SU-DHL-6 (cell line): ENCODE results near the gene FGD5.

Experiments used
- CTCF ChIP-seq: fragments of 200-600 bp; sonication (generic); IDR thresholded peaks from one replicate; pipeline ENCODE4 v1.5.1; 2017; ENCODE audit warnings: antibody characterized with exemption, mild to moderate bottlenecking, low read length, moderate library complexity; ENCODE audit not compliant: insufficient read depth, poor library complexity, severe bottlenecking
- EZH2phosphoT487 ChIP-seq: fragments of 200-600 bp; sonication (generic), shearing (Covaris generic); conservative IDR thresholded peaks from 2 replicates; pipeline ENCODE4 v1.6.1; 2018; ENCODE audit warnings: mild to moderate bottlenecking, antibody characterized with exemption, low read length, moderate library complexity, mixed read lengths

DNA sequence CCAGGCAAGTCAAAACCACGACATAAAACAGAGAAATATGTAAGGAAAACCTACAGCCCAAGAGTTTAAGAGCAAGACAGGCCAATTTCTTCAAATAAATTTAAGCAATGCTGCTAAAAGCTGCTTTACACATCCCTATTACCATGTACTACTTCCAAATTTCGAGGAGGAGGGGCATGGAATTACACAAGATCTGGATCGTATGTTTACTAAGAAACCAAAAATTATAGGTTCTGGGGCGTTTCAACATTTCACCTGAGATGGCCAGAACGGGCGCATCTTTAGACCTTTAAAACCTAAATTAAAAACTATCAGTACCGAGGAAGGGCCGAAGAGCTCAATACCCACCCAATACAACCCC, 128.0 kb downstream of the FGD5 start:
- TF ChIP-seq EZH2phosphoT487, result no peak
- TF ChIP-seq CTCF, result no peak
